HG02623 (cell line): ENCODE results near the gene RRP12.
"Not testable (repeated sequence)": the region's sequence is repeated elsewhere in the genome, so short reads cannot be mapped to it uniquely, and the experiment has no call there.

Experiments used
- ATAC-seq: cut with Tn5 transposase; IDR thresholded peaks from one replicate; pipeline ENCODE4 v1.9.1; 2021; ENCODE audit warnings: moderate library complexity; ENCODE audit not compliant: unreplicated experiment

RRP12 gene

DNA sequence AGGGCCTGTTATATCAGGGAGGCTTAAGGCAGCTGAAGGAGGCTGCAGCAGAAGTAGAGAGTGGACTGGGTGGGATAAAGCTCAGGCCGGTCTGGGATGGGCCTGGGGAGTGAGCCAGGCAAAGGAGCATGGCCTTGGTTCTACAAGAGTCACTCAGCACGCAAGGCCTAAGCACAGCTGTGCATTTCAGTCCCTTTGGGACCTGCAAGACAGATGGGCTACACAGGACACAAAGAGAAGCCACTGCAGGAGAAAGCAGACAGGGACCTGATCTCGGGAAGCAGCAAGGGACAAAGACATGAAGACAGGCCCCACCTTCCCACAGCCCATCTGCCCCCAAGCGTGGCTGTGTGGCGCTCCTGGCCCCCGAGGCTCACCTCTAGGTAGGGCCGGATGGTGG is 29.4 kb downstream of the RRP12 start:
- no peak for ATAC-seq

DNA sequence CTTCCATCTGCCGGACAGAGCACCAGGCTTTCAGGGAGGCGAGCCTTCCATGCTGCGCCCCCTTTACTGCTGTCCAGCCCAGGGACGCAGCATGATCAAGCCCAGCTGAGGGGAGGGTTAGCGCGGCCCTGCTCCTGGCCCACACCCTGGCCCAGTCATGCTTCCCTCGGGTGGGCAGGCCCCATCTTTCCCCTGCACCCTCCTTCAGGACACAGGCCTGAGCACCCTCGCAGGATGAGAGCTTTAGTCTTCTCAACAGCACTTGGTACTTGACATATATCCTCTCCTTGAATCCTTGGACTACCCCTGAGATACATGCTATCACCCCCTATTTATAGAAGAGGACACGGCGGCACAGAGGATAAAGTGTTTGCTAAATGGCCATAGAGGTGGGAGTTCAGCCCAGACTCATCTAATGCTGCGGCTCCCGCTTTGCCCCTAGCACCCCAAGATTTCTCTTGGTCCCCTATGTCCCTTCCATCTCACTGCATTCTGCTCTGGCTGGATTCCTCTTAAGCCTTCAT is 34.0 kb downstream of the RRP12 start:
- no peak for ATAC-seq

DNA sequence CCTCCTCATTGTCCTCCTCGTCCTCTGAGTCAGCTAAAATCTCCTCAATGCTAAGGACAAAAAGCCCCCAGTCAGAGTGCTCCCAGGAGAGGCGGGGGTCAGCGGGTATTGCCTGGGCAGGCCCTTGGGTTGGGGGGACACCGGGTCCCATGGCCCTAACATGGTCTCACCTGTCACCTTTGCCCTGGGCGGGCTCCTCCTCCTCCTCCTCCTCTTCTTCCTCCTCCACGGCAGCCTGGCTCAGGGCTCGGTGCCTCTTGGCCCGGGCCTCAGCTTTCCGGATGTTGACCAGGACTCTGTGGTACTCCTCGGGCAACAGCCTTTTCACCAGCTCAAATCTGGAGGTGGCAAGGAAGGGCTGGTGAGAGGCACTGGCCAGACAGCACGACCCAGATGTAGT is 34.6 kb downstream of the RRP12 start:
- no peak for ATAC-seq

DNA sequence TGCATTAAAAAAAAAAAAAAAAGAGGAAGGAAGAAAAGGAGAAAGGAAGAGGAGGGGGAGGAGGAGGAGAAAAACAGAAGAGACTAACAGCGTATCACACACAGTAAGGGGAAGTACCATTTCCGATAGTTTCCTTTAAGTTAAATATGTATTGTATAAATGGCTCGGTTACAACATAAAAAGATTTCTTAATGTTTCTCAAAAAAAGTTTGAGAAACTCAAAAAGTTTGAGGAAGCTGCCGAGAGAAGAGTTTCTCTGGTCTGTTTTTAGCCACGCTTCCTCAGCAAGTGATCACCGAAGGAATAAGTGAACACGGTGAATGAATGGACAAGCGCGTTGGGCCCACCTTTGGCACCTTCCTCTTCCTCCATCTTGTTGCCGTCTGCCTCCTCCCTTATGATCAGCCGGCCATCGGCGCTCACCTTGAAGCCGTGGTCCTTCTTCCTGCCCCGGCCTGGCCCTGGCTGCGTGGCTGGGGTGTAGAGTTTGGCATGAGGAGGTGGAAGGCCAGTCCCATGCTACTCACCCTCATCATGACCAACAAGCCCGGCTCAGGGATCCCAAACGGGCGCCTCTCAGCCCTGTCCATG is 35.3 kb downstream of the RRP12 start:
- ATAC-seq = no peak

DNA sequence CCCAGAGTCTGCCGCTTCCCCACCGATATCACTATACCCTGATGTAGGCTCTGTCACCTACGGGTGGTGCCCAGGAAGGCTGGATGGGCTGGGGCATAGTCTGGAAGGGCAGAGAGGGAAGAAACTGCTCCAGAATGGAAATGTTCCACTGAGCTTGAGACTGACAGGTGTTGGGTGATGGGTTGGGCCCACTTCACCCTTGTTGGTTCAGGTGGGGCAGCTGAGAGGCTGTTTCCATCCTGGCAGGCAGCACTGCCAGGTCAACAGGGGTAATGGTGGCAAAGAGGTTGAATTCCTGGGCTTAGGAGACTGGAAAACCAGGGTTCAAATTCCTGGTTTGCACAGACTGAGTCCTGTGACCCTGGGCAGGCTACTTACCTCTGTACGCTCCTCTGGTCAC is 38.1 kb downstream of the RRP12 start:
- ATAC-seq = no peak

DNA sequence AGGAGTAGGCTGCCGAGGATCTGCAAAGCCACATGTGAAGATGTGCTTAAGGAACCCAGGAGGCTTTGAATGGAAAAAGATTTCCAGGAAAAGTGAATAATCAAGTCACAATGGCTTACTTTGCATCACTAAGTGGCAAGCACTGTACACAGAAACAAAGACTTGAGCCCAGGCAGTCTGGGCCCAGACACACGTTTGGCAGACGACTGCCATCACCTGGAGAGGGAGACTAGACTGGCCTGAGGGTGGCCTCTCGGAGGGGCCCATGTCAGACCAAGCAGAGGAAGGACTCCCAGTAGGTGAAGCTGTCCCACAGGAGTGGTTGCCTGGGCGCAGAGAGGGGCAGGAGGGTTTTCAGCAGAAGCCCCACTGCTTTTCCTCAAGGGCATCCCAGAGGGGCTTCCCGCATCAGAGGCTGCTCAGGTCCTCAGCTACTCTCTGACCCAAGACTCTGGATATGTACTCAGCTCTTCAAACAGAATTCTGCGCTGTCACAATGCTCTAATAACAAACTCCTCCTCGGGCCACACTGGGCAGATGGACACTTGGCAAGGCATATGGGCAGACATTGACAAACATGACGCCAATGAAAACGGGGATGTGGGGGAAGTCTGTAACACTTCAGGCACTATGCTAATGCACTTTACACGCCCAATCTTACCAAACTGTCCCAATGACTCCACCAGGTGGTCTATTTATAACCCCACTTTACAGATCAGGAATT is 38.7 kb downstream of the RRP12 start:
- no peak for ATAC-seq

DNA sequence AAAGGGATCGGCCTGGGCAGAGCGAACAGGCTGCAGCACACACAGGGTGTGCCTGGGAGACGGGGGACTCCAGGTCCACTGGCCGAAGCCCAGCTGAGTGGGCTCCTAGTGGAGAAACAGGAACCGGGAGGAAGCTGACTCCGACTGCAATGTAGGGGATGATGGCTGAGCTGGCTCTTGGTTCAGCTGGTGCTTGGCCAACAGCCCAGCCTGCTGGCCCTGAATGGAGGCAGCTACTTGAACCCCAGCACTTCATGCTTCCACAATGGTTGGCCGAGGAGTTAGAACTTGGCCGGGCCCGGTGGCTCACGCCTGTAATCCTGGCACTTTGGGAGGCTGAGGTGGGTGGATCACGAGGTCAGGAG is 39.6 kb downstream of the RRP12 start:
- ATAC-seq = no peak

DNA sequence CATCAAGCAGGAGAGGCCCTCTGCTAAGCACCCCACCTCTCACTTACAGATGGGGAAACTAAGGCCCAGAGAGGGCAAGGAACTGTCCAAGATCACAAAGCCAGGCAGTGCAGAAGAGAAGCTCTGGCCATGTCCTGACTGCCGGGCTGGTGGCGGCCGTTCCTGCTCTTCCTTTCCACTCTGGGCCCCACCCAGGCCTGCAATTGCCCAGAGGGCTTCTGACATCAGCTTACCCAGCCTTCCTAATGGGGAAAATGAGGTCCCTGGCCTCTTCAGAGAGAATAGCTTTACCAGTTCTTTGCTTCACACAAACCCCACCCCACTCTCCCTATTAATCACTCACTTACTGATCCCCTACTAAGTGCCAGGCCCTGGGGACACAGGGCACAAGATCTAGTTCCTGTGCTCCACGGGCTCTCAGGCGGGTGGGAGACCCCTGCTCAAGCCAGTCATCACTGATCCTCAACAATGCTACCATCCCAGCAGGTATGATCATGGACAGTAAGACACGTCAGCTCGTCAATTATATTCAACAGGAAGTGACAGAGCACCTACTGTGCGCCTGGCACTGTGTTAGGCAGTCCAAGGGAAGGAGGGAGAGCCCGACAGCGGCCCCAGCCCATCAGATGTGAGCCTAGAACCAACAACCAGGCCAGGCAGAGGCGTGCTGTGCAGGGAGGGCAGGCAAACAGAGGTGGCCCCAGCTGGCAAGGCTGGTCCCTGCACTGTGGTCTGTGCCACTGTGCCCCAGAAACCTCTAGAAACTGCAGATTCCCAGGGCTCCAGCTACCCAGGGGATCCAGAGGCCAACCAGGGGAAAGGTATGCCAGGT is 40.2 kb downstream of the RRP12 start:
- no peak for ATAC-seq

DNA sequence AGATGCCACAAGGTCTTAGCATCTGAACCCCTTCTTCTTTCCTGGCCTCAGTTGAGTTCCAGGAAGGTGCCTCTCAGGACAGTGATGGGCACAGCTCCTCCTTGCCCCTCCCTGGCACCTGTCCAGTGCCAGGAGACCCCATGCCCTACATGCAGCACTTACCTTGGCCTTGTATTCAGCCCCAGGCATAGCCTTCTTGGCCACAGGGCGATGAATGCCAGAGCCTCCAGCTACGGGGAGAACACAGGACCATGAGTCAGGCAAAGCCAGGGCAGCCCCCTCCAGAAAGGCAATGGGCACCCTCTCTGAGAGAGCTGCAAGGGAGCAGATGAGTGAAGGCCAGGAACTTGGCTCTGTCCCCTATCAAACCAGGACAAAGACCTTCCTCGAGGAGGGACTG is 42.4 kb downstream of the RRP12 start:
- ATAC-seq = no peak

DNA sequence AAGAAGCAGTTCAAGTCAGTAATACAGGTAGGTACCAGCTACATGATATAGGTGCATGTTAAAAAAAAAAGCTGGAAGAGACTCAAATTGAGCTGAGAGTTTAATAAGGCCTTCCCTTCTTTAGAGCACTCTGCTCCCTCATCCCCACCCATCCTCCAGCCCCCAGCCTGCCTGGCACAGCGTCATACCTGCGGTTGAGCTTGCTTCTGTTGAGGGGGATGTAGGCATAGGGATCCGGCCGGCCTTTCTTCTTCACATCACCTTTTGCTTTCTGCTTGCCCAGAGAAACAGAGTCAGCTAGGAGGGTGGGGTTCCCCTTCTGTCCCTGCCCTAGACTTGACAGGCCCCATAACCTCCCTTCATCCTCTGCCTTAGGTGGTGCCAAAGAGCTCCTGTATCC is 42.8 kb downstream of the RRP12 start:
- ATAC-seq = no peak

DNA sequence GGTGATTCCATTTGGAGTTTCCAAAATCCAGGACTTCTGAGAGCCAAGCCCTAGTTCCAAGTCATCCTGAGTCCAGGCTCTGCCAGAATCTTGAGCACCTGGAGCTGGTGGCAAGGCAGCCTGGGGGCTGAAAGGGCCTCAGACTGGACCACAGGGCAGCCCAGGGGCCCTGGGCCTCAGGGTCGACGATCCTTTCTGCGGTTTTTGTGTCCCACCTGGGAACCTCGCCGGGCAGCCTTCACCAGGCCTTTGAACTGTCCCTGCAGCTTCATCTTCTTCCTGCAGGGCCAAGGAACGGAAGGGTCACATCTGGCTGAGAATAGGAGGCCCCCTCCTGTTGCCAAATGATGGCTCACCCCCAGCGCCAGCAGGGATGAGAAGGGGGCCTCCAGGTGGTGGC is 44.2 kb downstream of the RRP12 start:
- no peak for ATAC-seq

DNA sequence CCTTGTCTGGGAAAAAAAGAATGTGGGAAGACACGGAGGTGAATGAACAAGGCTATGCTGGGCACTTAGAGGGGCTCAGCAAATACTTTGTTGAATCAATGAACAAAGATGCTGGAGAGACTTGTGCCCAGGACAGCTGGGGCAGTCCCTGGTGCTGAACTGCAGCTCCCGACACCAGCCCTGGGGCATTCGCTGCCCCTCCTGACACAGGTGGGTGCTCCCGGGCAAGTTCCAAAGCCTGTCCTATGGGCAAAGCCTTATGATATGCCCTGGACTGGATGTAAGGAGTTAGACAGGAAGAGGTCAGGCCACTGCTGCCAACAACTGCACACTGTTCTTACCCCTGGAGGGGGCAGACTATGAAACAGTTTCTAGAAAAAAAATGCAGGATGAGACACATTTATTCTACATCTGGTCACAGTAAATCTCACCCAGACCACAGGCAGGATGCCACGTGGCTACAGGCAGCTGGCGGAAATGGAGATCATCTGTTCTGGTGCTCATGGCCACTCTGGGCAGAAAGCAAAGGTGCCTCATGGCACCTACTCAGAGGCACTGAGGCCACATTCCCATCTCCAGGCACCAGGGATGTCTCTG is 44.7 kb downstream of the RRP12 start:
- no peak for ATAC-seq

DNA sequence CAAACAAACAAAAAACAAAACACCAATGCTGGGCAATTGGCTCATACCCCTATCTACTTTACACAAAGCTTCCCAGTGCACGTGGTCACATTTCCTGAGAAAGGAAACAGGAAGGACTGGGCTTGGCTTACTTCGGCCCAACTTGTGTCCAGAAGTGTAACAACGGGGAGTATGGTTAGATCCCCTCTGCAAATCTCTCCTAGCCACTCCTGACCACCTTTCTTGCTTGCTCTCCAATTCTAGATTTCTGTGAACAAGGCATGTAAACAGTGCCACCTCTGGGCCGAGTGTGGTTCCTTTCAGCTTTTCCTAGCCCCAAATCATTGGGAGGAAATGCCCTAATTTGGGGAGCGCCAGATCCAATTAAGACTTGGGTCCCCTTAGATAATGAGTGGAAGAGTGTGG is 45.6 kb downstream of the RRP12 start:
- ATAC-seq = no peak

DNA sequence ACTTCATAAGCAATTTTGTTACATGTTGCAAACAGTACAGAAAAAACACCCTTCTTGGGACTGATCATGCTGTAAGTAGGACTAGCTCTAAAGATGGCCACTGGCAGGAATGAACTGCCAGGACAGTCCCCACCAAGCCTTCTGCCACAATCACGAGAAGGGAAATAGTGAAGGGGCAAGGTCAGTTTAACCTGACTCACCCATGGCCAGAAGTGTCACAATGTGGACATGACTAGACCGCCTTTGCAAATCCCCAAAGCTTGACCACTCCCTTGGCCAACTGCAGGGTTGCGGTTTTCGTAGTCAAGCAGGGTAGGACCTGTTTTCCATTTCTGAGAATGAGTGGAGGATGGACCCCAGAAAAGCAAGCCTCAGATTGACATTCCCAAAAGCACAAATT is 47.2 kb downstream of the RRP12 start:
- no peak for ATAC-seq

DNA sequence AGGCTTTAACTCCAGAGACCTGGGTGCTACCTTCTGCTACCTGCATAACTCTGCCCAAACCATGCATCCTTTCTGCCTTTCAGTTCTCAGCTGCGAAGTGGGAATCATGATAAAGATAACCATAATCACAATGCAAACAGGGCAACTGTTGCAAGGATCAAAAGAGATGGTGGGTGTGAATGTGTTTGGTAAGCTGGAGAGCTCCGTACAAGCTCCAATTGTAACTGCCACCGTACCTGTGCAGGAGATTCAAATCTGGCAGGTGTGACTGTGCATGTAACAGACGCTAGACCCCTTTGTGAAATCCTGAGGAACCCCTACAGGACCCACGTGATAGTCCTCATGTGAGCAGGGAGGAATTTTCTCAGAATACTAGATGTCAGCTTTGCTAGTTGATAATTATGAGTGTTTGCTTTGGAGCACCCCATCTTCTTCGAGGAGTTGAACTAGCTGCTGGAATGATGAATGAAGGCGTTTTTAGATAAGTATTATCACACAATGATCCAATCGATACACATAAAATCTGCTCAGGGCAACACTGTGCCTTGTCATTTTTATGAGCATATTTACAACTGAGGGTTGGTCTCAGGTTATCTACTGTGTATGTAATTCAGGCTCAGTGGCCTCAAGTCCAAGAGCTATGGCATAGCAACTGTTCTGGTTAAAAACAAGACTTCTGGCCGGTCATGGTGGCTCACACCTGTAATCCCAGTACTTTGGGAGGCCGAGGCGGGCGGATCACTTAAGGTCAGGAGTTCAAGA is 51.2 kb downstream of the RRP12 start:
- no peak for ATAC-seq

DNA sequence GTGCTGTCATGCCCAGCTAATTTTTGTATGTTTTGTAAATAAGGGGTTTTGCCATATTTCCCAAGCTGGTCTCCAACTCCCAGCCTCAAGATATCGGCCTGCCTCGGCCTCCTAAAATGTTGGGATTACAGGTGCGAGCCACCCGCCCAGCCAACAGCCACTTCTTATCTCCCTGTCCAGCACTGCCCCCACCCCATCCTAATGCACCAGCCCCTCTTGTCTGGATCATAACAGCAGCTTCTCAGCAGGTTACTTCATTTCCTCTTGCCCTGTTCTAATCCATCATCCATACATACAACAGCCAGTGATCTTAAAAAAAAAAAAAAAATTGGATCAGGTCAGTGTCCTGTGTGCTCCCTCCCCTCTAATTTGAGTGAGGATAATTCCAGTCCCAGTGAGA is 53.8 kb downstream of the RRP12 start:
- ATAC-seq = no peak

DNA sequence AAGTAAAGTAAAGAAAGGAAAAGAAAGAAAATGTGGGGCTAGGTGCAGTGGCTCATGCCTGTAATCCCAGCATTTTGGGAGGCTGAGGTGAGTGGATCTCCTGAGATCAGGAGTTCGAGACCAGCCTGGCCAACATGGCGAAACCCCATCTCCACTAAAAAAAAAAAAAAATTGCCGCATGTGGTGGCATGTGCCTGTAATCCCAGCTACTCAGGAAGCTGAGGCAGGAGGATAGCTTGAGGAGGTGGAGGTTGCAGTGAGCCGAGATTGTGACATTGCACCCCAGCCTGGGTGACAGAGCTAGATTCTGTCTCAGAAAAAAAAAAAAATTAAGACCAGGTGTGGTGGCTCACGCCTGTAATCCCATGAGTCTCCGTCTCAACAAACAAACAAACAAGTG is 57.5 kb downstream of the RRP12 start:
- ATAC-seq = not testable (repeated sequence)

DNA sequence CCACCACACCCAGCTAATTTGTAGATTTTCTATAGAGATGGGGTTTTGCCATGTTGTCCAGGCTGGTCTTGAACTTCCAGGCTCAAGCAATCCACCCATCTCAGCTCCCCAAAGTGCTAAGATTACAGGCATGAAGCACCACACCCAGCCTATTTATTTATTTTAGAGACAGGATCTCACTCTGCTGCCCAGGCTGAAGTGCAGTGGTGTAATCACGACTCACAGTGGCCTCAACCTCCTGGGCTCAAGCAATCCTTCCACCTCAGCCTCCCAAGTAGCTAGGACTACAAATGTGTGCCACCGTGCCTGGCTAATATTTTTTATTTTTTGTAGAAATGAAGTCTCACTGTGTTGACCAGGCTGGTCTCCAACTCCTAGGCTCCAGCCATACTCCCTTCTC is 59.7 kb downstream of the RRP12 start:
- no peak for ATAC-seq

DNA sequence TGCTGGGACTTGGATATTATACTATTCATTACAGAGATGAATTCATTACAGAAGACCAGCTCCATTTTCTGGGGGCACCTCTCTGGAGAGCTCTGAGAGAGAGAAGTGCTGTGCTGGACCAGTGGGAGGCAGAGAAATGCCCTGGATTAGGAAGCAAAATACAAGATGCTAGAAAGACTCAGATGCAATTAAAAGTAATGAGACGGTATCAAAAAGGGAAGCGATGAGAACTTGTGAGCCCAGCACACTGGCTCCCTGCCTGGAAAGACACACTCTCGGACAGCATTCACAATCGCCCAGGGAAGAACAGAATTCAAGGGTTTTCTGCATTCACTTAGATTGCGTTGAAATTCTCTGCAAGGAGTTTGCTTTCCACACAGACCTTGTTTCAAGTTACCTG is 63.1 kb downstream of the RRP12 start:
- ATAC-seq = no peak

DNA sequence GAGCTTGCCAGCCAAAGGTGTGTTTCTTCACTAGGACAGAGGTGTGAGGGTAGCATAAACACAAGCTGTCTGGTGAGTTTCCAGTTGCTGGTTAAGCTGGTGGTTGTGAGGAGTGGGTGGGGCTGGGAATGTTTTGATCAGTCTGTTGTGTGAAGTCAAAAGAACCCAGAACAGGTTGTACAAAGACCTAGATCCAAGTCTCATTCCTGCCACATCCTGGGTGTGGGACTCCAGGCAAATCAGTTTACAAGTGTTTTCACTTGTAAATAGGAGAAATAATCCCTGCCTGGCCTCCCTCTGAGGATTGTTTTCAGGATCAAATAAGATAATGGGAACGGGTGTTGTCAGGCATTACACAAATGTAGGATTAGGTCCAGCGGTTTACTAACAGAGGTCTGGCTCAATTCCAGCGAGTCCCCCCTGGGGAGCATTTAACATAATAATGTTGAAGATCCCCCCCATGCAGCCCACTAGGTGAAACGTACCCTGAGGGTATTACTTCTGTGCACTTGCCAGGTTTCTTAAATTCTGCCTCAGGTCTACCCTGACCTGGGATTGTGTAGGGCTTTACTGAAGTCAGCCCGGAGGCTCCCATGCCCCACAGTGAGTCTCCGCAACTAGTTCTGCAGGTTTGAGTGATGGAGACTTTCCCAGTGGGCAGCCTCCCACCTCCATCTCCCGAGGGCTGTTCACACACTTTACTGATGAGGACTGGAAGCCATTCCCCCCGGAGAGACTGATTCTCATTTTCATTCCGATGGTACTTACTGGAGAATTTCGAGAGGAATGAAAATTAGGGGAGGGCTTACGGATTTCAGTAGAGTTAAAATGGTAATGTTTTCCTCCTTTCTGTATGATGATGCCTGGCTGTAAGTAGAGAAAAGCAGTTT is 64.0 kb downstream of the RRP12 start:
- no peak for ATAC-seq
